ENCODE data around the gene EPHB1. TPM values are rescaled to one million over a fixed set of nuclear protein-coding genes. Genes with fewer than 3 reads are reported as not detected.

EPHB1 gene
- total RNA-seq, 1 donor from 2014 or later: 0.43 TPM

DNA sequence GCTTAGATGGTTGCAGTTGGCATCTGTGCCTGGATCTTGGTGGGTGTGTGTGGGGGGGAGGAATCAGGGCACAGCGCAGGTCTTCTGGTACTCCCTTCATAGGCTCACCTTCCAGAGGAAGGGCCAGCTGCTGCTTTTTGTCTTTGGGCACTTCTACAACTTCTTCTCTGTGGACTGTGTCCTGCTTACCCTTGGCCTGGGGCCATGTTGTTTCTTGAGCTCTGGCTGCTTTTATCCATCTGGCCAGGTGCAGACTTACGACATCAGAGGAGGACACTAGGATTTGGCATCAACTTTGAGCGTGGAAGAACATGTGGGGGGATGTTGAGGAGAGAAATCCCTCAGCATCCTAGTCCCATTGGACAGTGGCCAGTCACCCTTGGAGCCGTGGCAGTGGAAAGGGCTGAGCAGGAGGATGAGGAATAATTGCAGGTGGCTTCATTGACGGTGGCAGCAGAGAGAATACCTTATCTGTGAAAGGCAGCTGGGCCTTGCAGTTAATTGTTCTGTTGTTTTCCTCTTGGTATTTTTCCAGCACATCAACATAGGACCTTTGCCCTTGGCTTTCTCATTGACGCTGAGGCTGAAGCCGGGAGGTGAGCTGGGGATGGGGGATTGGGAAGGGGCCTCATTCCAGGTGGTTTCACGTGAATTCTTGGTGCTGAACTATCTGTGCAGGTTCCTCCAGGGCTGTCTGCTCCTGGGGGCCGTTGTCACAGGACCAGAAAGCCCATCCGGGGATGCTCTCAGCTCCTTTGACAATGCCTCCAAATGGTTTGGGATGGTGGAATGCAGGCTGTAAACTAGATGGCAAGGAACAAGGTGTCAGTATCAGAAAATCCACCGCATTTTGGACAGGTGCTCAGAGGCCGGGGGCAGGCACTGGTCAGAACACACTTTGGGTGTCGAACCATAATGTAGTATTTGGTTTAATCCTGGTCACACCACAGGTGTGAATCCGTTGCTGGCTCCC is 9.7 kb downstream of the EPHB1 start:
- intact Hi-C loops (cut with micrococcal nuclease): no loop called here

DNA sequence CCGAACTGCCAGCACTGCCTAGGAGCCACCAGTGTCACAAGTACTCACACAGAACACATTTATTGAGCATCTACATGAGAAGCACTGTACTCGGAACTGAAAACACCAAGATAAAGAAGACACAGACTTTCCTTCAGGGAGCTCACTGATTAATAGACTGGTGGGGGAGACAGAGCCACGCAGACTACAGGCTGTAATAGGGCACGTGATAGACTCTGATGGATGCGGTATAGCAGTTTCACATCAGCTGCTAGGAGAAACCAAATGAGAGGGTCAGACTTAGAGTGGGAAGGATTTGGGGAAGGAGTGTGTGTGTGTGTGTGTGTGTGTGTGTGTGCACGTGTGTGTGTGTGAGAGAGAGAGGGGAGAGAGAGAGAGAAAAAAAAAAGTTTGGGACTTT is 12.1 kb downstream of the EPHB1 start:
- intact Hi-C loops (cut with micrococcal nuclease): no loop called here

DNA sequence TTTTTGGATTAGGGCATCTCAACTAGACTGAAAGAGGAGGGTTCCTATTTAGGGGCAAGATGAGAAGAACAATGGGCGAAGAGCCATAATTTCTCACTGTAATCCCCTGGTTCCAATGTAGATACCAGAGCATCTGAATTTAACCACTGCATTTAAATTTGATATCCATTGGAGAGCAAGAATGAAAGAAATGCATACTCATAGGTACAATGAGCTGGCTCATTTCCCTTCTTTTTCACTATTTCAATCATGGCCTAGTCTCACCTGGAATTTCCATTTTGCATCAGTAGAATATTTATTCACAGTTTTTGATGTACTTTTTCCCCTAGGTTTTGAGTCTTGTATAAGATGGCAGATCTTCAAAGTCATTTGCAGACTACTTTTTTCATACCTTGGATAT is 13.8 kb downstream of the EPHB1 start:
- intact Hi-C loops (cut with micrococcal nuclease): no loop called here

DNA sequence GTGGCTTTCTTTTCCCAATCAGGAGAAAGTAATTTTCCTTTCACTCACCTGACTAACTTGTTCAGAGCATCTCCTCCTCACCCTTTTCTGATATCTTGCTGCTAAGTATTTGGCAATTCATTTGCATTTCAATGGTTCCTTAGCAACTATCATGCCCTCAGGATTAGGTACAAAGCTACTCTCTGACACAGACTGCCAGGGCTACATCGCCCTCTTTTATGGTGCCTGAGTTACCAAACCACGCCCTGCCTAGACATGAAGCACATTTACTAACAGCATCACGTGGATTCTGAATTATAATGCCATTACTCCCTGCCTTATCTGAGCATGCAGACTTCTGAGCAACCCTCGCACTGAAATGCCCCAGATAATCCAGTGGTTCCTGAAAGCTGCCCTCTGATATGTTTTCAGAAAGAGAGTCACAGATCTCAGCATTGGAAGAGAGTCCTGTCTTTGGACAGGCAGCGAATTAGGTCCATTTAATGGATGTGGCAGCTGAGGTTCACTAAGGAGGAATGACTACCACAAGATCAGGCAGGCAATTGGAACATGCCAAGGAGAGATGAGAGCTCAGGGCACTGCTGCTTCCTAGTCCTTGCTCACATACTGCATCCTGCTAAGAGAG is 14.5 kb downstream of the EPHB1 start:
- intact Hi-C loops (cut with micrococcal nuclease): no loop called here

DNA sequence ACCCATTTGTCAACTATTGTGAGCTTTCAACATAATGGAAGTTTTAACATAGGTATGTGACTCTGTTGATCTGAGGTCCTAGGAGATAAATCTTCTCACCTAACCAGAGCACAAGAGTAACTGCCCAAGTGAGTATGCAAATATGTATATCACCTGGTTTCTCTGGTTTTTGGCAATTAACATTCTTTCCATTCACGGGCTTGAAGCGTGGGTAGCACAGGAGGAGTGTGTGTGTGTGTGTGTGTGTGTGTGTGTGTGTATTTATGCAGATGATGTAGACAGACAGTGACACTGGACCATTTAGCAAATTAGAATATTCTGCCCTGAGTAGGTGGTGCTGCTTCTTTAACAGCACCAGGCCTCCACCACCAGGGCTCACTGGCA is 15.0 kb downstream of the EPHB1 start:
- intact Hi-C loops (cut with micrococcal nuclease): no loop called here

DNA sequence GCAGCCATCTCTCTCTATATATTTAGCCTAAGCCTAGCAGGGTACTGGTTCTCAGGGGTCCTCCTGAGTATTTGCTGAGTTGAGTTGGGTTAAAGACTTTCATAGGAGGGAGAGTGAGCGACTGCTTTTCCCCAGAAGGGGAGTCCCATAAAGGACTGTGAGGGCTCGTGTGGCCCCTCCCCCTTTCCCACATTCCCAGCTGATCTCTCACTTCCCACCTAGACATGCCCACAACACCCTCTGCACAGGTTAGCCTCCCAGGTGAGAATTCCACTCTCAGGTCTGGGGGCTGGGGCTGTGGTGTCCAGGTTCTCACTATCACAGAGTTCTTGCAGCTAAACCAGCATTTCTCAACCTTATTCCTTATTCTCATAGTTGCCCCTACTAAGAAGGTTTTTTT is 15.8 kb downstream of the EPHB1 start:
- intact Hi-C loops (cut with micrococcal nuclease): no loop called here

DNA sequence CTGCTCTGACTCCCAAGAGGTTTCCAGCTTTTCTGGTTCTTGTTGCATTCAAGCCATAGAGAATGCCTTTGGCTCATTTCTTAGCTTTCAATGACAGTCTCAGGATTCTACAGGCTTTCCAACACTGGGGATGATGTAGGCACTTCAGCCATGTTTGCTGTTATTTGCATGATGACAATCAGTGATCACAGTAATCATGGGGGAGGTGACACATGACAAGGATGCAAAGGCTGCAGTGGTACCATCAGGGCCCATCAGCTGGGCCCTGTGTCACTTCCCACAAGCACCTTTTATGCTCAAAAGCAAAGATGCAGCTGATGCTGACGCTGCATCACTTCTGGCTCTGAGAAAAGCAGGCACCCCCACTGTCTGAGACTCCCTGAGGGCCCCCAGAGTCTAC is 18.6 kb downstream of the EPHB1 start:
- intact Hi-C loops (cut with micrococcal nuclease): no loop called here

DNA sequence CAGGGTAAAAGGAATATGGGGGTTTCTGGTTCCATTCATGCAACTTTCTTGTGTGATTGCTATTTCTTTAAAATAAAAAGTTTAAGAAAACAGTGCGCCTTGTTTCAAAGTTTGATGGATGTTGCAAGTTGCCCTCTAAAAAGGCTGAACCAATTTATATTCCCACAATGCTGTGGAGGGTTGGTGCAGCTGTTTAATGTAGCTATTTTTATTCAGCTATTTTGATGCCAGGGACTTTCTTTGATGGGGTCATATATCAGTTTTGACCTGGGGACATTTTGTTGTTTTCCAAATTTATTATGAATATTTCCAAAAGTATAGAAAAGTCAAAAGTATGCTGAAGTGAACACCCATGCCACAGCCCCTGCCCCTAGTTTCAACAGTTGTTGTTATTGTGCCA is 20.5 kb downstream of the EPHB1 start:
- intact Hi-C loops (cut with micrococcal nuclease): no loop called here

DNA sequence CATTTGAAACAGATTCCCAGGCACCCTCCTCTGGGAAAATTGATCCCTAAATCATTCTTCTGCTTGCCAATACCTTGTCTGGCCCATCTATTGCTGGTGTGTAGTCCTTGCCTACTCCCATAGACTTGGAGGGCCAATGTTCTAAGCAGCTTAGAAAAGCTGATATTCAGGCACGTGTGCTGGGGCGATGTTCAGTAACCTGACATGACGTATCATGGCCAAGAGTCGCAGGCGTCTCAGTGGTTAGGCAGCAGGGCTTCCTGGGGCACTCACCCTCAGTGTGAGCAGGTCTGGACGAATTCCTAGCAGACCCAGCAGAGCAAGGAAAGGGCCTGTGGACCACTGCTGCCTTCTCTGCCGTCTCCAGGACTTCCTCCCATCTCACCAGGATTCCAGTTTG is 21.6 kb downstream of the EPHB1 start:
- intact Hi-C loops (cut with micrococcal nuclease): no loop called here

DNA sequence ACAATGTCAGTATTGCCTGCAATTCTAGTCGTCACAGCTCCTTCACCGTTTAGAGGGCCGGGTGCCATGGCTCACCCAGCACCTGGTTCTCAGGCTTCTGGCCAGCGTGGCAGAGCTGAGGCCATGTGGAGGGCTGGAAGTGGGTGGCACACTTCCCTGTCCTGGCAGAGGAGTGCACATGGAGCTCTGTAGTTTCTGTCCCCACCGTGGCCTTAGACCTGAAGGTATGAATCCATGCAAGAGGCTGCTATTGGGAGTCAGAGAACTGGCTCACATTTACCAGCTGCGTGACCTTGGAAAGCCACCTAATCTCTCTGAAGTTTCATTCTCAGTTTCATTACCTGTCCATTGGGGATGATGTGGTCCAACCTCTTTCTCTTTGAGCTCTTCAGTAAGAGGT is 22.2 kb downstream of the EPHB1 start:
- intact Hi-C loops (cut with micrococcal nuclease): no loop called here

DNA sequence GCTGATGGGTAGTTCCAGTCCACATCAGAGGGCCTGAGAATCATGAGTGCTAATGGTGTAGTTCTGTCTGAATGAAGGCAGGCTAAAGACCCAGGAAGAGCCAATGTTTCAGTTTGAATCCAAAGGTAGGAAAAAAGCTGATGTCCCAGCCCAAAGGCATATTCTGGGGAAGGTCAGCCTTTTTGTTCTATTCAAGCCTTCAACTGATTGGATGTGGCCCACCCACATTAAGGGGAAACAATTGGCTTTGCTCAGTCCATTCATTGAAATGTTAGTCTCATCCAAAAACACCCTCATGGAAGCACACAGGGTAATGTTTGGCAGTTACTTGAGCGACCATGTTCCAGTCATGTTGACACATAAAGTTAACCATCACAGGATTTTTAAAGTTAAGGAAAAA is 25.9 kb downstream of the EPHB1 start:
- intact Hi-C loops (cut with micrococcal nuclease): no loop called here

DNA sequence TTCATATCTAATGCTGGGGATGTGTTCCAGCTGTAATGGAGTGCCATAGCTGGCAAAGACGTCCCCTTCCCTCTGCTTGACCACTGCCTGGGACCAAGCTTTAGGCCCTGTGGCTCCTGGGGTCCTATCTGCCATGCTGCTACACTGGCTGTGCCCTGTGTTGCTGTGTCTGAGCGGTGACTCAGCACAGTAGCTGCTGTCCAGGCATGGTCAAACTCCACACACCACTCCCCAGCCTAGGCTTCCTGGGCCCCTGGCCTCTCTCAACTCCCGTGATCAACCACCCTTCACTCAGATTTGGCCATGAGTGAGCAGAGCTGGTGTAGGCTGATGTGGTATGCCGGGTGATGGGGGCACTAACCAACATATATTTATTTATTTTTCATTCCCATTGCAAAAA is 27.0 kb downstream of the EPHB1 start:
- intact Hi-C loops (cut with micrococcal nuclease): no loop called here

DNA sequence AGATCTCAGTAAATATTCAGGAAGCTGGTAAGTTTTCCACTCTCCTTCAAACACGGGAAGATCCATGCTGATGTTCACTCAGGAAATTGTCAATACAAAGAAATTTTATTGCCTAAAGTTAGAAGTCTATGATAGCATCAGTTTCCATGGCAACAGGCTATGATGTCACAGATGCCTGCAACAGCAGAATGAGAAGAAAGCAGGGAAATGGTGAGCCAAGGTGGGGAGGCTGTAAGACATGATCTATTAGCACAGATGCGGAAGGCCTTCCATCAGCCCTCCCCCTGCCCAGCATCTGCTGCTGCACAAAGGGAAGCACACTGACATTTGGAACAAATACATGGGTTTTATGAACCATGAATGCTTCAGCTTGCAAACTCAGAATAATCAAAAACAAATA is 28.6 kb downstream of the EPHB1 start:
- intact Hi-C loops (cut with micrococcal nuclease): no loop called here

DNA sequence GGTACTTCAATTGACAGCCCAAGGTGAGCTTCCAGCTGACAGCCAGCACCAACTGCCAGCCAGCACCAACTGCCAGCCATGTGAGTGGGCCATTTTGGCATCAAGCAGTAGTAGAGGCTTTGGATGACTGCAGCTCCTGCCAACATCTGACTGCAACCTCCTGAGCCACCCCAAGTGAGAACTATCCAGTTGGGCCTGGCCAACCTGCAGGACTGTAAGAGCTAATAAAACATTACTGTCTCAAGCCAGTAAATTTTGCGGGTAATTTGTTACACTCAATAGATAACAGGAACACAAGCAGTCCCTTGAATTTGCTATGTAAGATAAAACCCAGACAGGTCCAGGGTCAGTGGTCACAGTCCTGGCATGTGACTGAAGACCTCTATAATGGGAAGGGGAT is 29.7 kb downstream of the EPHB1 start:
- intact Hi-C loops (cut with micrococcal nuclease): no loop called here

DNA sequence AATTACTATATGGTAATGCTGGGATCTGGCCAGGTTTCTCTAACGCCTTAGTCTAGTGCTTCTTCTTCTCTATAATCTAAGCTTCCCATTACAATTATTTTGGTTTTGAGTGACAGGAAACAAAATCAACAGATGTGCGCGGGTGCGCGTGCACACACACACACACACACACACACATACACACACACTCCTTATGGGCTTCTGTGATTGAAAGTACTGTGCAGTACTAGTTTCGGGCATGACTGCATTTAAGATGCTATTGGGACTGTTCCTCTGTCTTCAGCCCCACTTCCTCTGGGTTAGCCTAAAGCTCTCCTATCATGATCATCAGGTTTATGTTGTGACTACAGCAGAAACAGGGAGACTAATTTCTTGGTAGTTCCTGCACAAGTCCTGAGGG is 32.2 kb downstream of the EPHB1 start:
- intact Hi-C loops (cut with micrococcal nuclease): no loop called here

DNA sequence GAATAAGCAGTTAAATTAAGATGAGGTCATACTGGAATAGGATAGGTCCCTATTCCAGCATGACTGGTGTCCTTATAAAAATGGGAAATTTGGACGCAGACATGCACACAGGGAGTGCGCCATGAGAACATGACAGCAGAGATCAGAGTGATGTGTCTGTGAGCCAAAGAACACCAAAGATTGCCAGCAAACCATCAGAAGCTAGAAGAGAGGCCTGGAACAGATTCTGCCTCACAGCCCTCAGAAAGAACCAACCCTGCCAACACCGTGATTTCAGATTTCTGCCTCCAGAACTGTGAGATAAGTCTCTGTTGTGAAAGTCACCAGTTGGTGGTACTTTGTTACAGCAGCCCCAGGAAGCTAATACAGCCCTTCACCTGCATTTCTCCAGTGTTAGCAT is 34.7 kb downstream of the EPHB1 start:
- intact Hi-C loops (cut with micrococcal nuclease): no loop called here

DNA sequence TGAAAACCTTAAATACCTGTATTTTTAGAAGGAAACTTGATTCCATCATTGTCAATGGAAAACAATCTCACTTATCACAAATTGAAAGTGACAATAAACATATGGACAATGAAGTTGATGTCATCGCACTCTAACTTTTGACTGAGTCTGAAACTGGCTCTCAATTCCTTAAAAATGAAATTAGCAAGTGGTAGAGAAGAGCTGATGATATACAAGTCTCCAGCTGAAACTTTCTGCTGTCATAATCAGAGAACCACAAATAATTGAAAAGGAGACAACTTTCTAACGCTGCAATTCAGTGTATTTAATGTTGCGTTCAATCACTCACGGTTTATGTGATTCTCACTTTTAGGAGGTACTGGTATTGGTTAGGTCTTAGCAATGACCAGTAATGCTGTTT is 37.5 kb downstream of the EPHB1 start:
- intact Hi-C loops (cut with micrococcal nuclease): no loop called here

DNA sequence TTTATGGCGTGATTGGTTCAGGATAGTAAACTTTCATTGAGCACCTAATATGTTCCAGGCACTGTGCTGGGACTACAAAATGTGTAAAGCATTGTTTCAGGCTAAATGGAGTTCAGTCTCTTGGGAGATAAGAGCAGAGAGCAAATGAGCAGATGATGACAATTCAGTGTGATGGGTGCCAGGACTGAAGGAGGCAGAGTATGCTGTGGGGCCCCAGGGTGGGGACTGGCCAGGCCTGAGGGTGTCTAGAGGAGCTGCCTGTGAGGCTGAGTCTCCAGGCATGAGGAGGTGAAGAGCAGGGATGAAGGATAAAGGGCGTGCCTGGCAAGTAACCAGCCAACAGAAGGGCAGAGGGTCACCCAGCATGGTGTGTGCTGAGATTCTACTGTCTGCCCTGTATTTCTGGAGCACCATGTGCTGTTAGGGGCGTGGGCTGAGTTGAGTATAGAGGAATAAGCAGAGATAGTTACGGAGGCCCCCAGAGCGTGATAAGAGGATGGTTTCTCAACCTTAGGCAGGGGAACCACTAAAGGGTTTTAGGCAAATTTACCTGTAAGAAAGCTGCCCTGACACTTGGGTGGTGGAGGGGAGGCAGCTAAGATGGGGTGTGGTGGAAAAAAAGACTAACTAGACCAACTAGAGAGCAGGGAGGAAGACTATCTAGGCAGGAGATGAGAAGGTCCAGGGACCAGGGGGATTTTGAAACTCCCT is 38.5 kb downstream of the EPHB1 start:
- intact Hi-C loops (cut with micrococcal nuclease): no loop called here

DNA sequence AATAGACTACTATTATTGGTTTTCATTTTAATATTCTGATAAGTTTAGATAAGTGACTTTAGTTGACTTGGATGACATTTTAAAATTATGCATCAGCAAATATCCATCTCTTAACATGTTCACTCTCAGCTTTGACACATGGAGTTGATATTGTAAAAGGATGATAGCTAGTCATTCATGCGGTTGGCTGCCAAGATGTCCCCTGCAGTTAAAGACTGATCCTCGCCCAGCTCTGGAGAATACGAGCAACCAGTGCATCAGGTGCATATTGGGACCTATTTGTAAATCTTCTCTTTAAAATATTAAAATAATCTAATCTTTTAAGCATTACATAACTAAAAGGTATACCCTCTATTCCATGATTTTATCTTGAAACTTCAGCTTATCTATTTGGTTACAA is 41.9 kb downstream of the EPHB1 start:
- intact Hi-C loops (cut with micrococcal nuclease): no loop called here

DNA sequence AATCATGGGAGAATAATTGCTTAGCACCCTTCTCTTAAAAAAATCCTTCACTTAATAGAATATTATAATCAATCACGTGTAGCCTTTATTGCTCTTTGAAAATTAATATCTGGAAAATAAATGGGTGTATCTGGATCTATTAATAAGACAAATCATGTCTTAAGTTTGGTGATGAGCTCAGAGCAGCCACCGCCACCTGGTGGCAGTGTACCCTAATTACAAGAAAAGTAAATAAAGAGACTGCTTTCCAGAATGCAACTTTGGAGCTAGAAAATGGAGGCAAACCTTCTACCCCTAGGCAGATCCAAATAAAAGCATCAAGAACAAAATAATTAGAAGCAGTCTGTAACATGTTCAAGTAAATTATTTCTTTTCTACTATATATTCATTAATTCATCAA is 43.5 kb downstream of the EPHB1 start:
- intact Hi-C loops (cut with micrococcal nuclease): loop anchor here (1.0 kb wide), 1 partner anchor 43 kb away; the partner anchor contains the start of gene EPHB1

DNA sequence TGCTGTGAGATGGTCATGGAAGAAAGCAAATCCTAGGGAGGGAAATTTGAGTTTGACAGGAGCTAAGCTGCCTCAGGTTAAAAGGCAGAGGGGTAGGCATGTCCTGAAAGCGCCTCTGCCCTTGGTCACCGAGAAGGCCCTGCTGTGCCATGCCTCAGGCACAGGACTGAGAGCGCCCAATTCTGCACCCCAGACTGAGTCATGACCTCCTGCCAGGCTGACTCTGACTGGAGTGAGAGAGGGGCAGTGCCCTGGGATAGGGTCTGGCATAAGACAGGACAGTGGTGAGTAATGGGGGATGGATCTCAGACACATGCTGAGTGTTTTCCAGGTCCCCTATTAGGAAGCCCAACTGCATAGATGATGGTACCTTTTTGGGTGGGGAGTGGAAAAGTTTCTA is 44.4 kb downstream of the EPHB1 start:
- intact Hi-C loops (cut with micrococcal nuclease): no loop called here

DNA sequence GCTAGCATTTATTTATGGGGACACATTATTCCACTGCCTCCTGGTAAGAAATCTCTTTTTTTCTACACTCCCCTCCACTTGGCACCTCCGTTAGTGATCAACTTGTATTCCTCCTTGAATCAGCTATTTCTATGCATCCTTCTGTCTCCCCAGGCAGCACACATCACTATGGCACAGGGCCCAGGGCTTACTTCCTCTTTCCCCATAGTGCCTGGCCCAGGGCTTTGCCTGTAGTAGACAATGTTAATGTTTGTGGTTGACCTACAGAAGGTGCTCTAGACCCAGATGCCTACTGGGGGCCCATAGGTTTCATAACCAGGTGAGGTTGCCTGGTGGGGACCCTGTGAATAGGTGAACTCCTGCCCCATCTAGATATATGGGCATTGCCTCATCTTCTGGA is 44.9 kb downstream of the EPHB1 start:
- intact Hi-C loops (cut with micrococcal nuclease): no loop called here
